GM10847 (cell line): ENCODE data around the gene TMEM132A.

Experiments used
- POLR2A ChIP-seq: IDR thresholded peaks from 2 replicates; pipeline ENCODE4 v1.6.1; 2011; ENCODE audit not compliant: insufficient read length; ENCODE audit errors: extremely low read depth

The TMEM132A gene, protein sequence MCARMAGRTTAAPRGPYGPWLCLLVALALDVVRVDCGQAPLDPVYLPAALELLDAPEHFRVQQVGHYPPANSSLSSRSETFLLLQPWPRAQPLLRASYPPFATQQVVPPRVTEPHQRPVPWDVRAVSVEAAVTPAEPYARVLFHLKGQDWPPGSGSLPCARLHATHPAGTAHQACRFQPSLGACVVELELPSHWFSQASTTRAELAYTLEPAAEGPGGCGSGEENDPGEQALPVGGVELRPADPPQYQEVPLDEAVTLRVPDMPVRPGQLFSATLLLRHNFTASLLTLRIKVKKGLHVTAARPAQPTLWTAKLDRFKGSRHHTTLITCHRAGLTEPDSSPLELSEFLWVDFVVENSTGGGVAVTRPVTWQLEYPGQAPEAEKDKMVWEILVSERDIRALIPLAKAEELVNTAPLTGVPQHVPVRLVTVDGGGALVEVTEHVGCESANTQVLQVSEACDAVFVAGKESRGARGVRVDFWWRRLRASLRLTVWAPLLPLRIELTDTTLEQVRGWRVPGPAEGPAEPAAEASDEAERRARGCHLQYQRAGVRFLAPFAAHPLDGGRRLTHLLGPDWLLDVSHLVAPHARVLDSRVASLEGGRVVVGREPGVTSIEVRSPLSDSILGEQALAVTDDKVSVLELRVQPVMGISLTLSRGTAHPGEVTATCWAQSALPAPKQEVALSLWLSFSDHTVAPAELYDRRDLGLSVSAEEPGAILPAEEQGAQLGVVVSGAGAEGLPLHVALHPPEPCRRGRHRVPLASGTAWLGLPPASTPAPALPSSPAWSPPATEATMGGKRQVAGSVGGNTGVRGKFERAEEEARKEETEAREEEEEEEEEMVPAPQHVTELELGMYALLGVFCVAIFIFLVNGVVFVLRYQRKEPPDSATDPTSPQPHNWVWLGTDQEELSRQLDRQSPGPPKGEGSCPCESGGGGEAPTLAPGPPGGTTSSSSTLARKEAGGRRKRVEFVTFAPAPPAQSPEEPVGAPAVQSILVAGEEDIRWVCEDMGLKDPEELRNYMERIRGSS

DNA sequence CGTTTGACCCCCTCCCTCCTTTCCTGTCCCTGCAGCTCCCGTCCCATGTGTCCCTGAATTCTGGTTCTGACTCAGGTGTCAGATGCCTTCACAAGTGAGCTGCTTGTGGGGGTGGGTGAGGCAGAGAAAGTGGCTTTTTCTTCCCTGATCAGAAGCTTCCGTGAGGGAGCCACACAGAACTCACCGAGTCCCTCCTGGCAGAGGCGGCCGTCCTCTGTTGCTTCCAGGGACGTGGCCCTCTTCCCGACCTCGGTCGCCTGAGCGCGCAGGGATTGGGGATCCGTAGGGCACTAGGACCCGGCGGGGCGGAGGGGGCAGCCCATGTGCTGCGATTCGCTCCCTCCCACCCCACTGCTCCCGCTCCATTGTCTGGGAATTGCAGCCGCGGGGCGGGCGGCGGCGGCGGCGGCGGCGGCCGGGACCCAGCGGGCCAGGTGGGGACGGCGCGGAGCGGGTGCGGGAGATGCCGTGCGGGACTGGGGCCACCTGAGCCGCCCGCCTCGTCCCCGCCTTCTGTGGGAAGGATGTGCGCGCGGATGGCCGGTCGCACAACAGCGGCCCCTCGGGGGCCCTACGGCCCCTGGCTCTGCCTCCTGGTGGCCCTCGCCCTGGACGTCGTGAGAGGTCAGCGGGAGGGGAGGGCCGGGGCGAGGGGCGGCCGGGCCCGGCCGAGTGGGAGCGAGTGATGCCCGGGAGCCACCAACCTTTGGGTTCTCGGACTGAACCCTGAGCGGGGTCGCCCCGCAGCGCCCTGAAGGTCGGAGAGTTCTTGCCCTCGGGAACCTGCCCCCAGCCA lies at the start of gene TMEM132A:
TMEM132A (plus strand) TSS at position 351 of the 796 bp plus-strand sequence; CDS start at position 525, 174 bp downstream.
- no peak for TF ChIP-seq POLR2A

DNA sequence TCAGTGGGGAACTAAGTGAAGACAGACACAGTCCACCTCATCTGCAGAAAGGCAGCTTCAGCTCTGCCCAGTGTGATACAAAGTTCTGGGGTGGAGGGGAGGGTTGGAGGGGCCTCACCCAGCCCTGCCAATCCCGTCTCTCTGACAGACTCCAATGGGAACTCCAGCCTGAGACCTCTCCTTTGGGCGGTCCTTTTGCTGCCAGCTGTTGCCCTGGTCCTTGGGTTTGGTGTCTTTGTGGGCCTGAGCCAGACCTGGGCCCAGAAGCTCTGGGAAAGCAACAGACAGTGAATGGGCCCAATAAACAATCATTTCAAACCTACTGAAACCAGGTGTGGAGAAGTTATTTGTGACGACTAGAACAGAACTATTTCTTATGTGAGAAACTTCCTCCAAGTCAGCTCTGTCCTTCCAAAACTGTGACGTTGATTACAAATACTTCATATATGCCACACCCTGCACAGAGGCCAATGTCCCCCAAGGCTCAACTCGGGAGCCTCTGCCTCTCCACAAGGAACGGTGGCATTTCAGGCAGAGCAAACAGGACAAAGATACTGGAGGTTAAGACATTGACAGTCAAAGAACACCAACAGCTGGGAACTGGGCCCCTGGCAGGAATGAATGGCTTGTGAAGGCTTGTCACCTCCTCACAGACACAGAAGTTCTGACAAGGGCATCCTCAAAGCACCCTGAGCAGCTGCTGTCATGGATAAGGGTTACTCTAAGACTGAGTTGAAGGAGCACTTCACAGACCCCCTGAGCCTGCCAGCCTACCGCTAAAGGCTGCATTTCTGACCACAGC lies 48.7 kb upstream of the TMEM132A start:
- no peak for TF ChIP-seq POLR2A

DNA sequence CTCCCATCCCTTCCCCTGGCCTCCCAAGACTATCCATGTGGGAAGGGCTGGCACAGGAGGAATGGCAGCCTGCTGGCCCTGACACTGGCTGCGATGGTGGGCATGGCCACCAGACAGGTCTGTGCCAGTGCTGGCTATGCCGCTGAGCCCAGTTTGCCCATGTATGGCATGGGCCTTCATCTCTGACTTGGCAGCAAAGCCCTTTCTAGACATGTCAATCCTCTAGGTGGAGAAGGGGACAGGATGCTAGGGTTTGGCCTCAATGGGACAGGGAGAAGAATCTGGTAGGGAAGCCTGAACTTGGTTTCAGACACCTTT lies 48.1 kb upstream of the TMEM132A start:
- TF ChIP-seq POLR2A, result no peak

DNA sequence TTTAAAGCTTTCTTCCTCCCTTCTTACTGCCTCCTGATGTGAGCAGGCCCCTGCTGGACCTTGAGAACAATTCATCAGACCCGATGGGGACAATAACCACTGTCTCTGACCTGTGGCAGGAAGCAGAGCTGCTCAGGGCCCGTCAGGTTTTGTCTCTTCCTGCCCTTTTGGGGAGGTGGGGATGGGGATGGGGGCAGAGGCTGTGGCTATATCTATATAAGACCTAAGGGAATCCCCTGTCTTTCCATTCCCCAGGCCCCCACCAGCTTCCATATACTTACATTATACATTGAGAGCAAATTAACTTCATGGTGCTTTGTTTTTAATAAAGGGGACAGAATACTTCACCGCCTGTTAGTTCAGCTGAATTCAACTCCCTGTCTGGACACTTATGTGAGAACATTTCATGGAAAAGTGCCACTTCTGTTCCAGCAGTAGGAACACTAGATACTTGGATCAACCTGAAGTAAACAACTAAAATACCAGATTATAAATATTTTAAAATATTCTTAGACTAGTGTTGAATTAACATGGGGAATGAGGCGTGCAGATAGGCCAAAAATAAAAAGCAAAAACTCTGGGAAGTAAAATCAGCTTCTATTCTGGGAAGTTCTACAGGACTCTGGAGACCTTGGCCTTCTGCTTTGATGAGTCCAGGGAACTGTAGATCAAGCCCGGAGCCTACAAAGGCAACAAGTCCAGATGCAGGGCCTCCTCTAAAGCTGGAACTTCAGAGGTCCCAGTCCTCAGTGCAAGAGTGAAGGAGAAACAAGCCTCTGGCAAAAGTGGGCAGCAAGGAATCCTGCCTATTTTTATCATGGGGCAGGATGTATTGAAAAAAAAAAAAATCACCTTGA lies 45.8 kb upstream of the TMEM132A start:
- TF ChIP-seq POLR2A, result no peak

DNA sequence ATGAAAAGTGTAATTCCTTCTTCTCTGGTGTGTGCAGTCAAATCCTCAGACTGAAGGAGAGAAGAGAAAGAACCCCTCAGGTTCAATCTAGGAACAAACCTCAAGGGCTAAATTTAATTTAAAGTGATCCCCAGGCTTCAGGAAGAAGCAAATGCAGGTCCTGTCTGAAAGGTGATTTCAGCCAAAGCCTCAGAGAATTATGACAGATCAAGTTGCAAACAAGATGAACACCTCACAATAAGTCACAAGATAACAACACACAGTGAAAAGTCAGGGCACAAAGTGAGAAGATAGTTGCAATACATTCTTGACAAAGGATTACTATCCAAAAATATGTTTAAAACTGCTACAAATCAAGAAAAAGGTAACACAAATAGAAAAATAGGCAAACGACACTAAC lies 45.2 kb upstream of the TMEM132A start:
- no peak for TF ChIP-seq POLR2A

DNA sequence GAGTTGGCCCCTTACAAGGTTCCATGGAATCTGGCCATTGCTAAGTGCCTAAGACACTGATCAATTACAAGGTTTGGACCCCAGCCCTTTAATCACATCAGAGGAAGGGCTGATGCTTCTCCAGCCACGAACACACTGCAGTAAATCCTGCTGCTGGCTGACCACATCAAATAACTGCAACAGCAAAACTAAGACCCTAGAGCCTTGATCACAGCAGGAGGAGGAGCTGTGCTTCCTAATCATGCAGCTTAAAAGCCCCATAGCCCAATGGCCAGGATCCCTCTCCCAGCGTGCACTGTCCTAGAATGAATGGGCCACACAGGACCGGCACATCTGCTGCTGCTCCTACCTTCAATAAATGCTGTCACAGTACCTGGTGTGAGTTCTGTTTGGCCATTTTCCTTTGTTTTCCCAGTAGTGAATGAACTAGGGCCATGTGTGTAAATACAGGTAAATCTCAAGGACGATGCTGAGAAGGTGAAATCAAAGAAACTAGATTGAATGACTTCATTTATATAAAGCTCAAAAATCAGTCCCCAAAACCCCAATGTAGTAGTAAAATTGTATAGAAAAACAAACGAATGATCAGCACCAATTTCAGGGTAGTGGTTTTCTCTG lies 44.2 kb upstream of the TMEM132A start:
- no peak for TF ChIP-seq POLR2A

DNA sequence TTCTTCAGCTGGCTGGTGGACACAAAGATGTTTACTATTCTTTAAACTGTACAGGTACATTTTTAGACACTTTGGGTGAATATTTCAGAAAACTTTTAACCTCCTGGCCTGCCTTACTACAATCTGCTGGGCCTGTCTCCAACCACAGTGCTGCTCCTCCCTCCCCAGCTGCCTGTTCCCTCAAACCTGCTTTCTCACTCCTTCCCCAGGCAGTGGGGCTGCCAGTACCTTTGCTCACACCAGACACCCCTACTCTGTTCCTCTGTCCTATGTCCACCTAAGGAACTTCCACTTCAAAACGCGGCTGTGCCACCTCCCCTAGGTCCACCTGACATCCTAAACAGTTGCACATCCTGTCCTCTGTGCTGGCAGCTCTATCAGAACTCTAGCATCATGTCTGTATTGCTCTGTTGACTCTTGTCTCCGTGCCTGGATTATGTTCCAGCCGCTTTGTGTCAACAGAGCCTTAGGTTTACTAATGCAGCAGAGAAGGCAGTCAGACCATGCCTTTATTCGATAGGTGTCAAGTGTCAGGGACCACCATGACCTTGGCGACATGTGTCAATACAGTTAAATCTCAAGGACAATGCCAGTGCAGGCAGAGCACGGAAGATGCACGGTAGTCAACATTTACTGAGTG lies 43.5 kb upstream of the TMEM132A start:
- no peak for TF ChIP-seq POLR2A

DNA sequence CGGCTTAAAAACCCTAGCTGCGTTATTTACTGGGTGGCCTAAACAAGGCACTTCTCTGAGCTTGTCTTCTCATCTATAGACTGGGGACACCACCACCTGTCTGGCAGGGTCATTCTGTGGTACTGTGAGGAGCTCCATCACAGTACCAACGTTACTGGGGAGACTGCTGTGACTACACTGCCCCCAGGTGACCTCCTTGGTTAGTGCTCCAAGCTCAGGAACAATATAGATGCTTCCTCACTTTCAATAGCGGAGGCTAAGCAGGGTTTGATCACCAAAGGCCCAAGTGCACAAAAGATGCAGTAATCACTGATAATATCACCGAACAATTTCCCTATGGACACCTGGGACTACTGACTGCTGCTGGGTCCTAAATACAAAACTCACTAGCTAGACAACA lies 36.7 kb upstream of the TMEM132A start:
- TF ChIP-seq POLR2A, result no peak

DNA sequence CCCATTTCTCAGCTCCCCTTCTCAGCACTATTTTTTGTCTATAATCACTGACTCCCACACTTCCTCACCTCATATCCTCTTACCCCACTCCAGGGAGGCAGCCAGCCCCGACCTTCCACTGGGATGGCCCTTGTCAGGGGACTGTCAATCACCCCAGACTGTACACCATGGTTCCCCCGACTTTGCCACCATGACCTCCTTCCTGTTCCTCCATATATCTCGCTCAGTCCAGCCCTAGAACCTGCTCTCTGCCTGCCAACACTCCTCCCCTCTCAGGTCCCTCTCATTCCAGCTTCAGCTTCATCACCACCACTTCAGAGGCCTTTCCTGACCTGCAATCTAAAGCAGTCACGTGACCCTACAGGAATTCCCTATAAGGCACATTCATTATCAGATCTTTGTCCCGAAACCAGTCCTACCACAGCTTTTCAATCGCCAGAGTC lies 34.4 kb upstream of the TMEM132A start:
- TF ChIP-seq POLR2A, result no peak

DNA sequence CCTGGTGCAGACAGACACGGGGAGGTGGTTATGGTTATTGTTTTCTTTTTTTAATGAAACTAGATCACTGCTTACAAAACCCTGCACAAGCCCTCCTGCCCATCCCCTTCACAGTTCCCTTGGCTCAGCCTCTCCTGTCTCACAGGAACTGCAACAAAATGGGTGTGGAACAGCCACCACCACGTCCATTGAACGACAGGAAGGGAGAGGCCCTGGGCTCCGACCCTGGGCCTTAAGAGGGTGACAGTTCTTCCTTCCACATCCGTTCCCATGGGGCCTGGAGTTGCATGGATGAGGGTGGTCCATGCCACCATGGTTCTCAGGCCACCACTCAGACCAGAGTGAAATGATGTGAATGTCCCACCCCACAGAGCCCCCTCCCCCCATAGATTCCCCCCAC lies 33.6 kb upstream of the TMEM132A start:
- no peak for TF ChIP-seq POLR2A

DNA sequence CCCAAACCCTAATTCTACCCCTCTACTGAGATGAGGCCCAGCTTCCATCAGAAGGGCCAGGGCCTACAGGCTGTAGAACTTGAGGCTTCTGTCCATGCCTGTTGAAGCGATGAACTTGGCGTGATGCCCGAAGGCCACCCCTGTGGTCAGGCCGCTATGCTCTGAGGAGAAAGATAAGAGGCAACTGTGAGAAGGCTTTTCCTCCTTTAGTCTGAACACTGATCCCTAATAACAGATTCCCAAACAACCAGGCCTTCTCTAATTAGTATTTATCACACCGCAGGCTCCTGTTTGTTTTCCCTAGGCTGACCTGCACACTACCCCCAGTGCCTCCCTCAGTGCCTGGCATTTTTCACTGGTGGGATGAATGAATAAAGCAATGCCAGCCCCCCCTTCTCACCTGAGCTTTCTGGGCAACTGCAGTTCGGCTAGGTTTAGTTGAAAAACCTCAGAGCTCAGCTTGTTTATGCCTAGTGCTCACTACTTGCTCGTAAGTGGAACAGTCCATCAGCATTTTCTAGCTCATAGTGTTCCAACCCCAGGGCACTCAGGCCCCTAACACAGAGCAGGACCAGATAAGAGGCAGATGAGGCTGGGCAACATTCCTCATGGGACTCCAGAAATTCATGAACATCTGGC lies 33.0 kb upstream of the TMEM132A start:
- TF ChIP-seq POLR2A, result no peak

DNA sequence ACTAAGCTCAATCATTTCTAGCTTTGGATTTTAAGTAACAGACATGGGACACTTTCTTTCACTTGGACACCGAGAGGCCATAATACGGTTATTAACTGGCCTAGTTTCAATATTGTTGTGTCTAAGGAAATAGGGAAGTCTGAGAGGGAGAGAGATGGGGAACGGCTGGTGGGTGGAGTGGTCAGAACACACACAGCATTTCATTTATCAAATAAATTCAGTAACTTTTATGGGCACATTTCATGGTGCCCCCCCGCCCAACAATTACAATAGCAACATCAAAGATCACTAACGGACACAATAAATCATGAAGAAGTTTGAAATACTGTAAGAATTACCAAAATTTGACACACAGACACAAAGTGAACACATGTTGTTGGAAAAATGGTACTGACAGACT lies 28.6 kb upstream of the TMEM132A start:
- TF ChIP-seq POLR2A, result no peak
